C4-2B (cell line): ENCODE measurements around the gene BLOC1S4.
"Not testable (repeated sequence)": the region's sequence is repeated elsewhere in the genome, so short reads cannot be mapped to it uniquely, and the experiment has no call there.

Experiments
- H3K27ac ChIP-seq: fragments of 450-650 bp; 2 replicates; pipeline ENCODE4 v1.5.1; 2017
- CTCF ChIP-seq: fragments of 450-650 bp; conservative IDR thresholded peaks from 2 replicates; pipeline ENCODE4 v1.5.1; 2017; ENCODE audit warnings: mild to moderate bottlenecking
- ZFX ChIP-seq: fragments of 450-650 bp; IDR thresholded peaks from 2 replicates; pipeline ENCODE4 v1.6.1; 2017

BLOC1S4 gene

DNA sequence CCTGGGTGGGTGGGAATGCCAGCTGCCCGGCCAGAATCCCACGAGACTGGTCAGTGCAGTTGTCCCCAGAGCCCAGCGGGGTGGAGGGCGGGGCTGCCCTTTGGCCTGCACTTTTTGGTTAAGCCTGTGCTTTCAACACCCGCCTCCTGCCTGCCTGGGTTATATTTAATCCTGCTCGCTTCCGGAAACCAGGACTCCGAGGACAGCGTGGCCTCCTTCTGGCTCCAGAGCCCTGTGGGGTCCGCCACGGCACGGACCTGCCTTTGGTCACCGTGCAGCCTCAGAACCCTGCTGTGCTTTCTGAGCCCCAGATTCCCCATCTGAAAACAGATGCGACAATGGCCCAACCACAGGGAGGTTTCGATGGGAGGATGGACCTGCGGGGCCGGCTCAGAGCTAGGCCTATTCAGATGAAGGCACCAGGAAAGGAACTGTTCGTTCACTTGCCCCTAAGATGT is 37.2 kb downstream of the BLOC1S4 start:
- no peak overlapping the region for H3K27ac ChIP-seq
- TF ChIP-seq CTCF, result no peak
- TF ChIP-seq ZFX, result no peak

GRCh38 chr4:6753891-6754290 is 37.9 kb downstream of the BLOC1S4 start:
- H3K27ac ChIP-seq, result no peak overlapping the region
- TF ChIP-seq CTCF (no peak), ZFX (no peak)

DNA sequence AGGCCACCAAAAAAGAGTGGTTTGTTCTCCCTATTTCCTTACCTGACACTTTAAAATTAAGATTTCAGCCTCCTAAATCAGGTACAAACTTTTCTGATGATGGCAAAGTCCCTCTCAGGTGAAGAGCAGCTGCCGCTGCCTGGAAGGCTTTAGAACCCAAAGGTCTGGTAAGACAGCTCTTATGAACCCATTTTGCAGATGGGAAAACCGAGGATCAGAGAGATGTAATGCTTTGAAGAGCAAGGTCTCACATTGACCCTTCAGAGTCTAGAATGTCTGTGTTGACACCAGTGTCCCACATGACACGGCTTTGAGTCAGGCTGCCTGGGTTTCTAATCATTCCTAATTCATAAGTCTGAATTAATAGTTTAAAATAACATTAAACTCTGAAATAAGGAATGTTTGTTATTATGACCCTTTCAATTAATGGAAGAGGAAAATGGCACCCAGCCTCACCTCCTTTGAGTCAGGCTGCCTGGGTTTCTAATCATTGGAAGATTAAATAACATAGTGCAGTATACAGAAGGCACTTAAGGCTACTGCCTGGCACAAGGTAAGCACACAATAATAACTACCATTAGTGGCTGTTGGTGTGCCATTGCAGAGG is 38.6 kb downstream of the BLOC1S4 start:
- H3K27ac ChIP-seq, result peak overlapping the region; percentile 9; the same call in 1 of the 2 replicates
- no peak for TF ChIP-seq ZFX
- TF ChIP-seq CTCF, result no peak

GRCh38 chr4:6755088-6755753 is 39.2 kb downstream of the BLOC1S4 start:
- peak overlapping the region; percentile 9; the same call in 1 of the 2 replicates for H3K27ac ChIP-seq
- TF ChIP-seq ZFX (no peak), CTCF (no peak)

DNA sequence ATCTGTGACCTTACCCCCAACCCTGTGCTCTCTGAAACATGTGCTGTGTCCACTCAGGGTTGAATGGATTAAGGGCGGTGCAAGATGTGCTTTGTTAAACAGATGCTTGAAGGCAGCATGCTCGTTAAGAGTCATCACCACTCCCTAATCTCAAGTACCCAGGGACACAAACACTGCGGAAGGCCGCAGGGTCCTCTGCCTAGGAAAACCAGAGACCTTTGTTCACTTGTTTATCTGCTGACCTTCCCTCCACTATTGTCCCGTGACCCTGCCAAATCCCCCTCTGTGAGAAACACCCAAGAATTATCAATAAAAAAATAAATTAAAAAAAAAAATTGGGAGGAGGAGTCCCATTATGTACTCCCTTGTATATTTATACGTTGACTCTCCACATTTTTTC is 40.4 kb downstream of the BLOC1S4 start:
- not testable (repeated sequence) for H3K27ac ChIP-seq

GRCh38 chr4:6758728-6759127 is 42.8 kb downstream of the BLOC1S4 start:
- no peak overlapping the region for H3K27ac ChIP-seq
- no peak for TF ChIP-seq CTCF
- TF ChIP-seq ZFX, result no peak

GRCh38 chr4:6760865-6761264 is 44.9 kb downstream of the BLOC1S4 start:
- no peak overlapping the region for H3K27ac ChIP-seq
- TF ChIP-seq CTCF, result no peak
- no peak for TF ChIP-seq ZFX
